ENCODE data around the gene AREL1.

Gene AREL1

GRCh38 chr14:74653386-74654138 lies 59.3 kb downstream of the AREL1 start:
- POLR2A ChIA-PET, result no interaction called here

GRCh38 chr14:74652541-74652940 lies 60.3 kb downstream of the AREL1 start:
- CTCF ChIA-PET, result no interaction called here

More at GRCh38 chr14:74653386-74654138, 59.3 kb downstream of the AREL1 start:
- TF ChIP-seq SUZ12 (IDR thresholded peaks at IDR 0.05) (no peak), ARNT (IDR thresholded peaks at IDR 0.05) (no peak), ZNF384 (IDR thresholded peaks at IDR 0.05) (no peak), ELF4 (IDR thresholded peaks at IDR 0.05) (no peak), FOXA1 (IDR thresholded peaks at IDR 0.05) (no peak), PKNOX1 (IDR thresholded peaks at IDR 0.05) (no peak)
- CTCF ChIA-PET, result interaction anchor here (0.6 to 0.7 kb wide), 2 partner anchors 14 to 358 kb away, joined by 3 to 6 read pairs; no protein-coding TSS in a partner anchor
- no peak for DNase-seq (ENCODE audit: extremely low spot score)

GRCh38 chr14:74650927-74651686 lies 61.8 kb downstream of the AREL1 start:
- ChIA-PET CTCF (interaction anchor here (0.9 kb wide), 1 partner anchor 9 kb away, joined by 6 read pairs; no protein-coding TSS in a partner anchor), POLR2A (no interaction called here)
- DNase-seq (ENCODE audit: extremely low spot score), result no peak
- TF ChIP-seq TARDBP (IDR thresholded peaks at IDR 0.05) (no peak), SP1 (IDR thresholded peaks at IDR 0.05) (no peak), L3MBTL2 (conservative IDR thresholded peaks at IDR 0.05) (no peak)

More at GRCh38 chr14:74652541-74652940, 60.3 kb downstream of the AREL1 start:
- TF ChIP-seq FOXK2 (IDR thresholded peaks at IDR 0.05) (no peak), LEF1 (IDR thresholded peaks at IDR 0.05; ENCODE audit: borderline replicate concordance) (no peak), PKNOX1 (IDR thresholded peaks at IDR 0.05) (no peak), FOXA1 (IDR thresholded peaks at IDR 0.05) (no peak), NFRKB (IDR thresholded peaks at IDR 0.05) (no peak), ARNT (IDR thresholded peaks at IDR 0.05) (no peak), CTBP1 (IDR thresholded peaks at IDR 0.05; ENCODE audit: borderline replicate concordance) (no peak), ZNF384 (IDR thresholded peaks at IDR 0.05) (no peak), TARDBP (IDR thresholded peaks at IDR 0.05) (no peak), L3MBTL2 (conservative IDR thresholded peaks at IDR 0.05) (no peak), HDGF (IDR thresholded peaks at IDR 0.05; ENCODE audit: borderline replicate concordance) (no peak), ELF4 (IDR thresholded peaks at IDR 0.05) (no peak), SUZ12 (IDR thresholded peaks at IDR 0.05) (no peak), FOXM1 (IDR thresholded peaks at IDR 0.05; ENCODE audit: borderline replicate concordance) (no peak), BHLHE40 (IDR thresholded peaks at IDR 0.05; ENCODE audit: borderline replicate concordance) (no peak), SP1 (IDR thresholded peaks at IDR 0.05) (no peak)
- DNase-seq (ENCODE audit: extremely low spot score), result no peak
- POLR2A ChIA-PET, result no interaction called here

GRCh38 chr14:74649673-74650072 lies 63.2 kb downstream of the AREL1 start:
- CTCF ChIA-PET, result interaction anchor here (0.6 kb wide), 1 partner anchor 37 kb away, joined by 4 read pairs; no protein-coding TSS in a partner anchor
- POLR2A ChIA-PET, result no interaction called here
- TF ChIP-seq TARDBP (IDR thresholded peaks at IDR 0.05) (no peak), HDGF (IDR thresholded peaks at IDR 0.05; ENCODE audit: borderline replicate concordance) (no peak), ZNF384 (IDR thresholded peaks at IDR 0.05) (no peak), ARNT (IDR thresholded peaks at IDR 0.05) (no peak), SP1 (IDR thresholded peaks at IDR 0.05) (no peak), CTBP1 (IDR thresholded peaks at IDR 0.05; ENCODE audit: borderline replicate concordance) (no peak), PKNOX1 (IDR thresholded peaks at IDR 0.05) (no peak), ELF4 (IDR thresholded peaks at IDR 0.05) (no peak), SUZ12 (IDR thresholded peaks at IDR 0.05) (no peak), LEF1 (IDR thresholded peaks at IDR 0.05; ENCODE audit: borderline replicate concordance) (no peak), BHLHE40 (IDR thresholded peaks at IDR 0.05; ENCODE audit: borderline replicate concordance) (no peak), FOXK2 (IDR thresholded peaks at IDR 0.05) (no peak), L3MBTL2 (conservative IDR thresholded peaks at IDR 0.05) (no peak), NFRKB (IDR thresholded peaks at IDR 0.05) (no peak), FOXM1 (IDR thresholded peaks at IDR 0.05; ENCODE audit: borderline replicate concordance) (no peak), FOXA1 (IDR thresholded peaks at IDR 0.05) (no peak)
- no peak for DNase-seq (ENCODE audit: extremely low spot score)

GRCh38 chr14:74649167-74649566 lies 63.7 kb downstream of the AREL1 start:
- DNase-seq (ENCODE audit: extremely low spot score), result no peak
- CTCF ChIA-PET, result interaction anchor here (0.6 to 1.1 kb wide), 2 partner anchors 11 to 36 kb away, joined by 4 read pairs; no protein-coding TSS in a partner anchor
- POLR2A ChIA-PET, result no interaction called here
- TF ChIP-seq ELF4 (IDR thresholded peaks at IDR 0.05) (no peak), FOXK2 (IDR thresholded peaks at IDR 0.05) (no peak), ZNF384 (IDR thresholded peaks at IDR 0.05) (no peak), BHLHE40 (IDR thresholded peaks at IDR 0.05; ENCODE audit: borderline replicate concordance) (no peak), CTBP1 (IDR thresholded peaks at IDR 0.05; ENCODE audit: borderline replicate concordance) (no peak), SUZ12 (IDR thresholded peaks at IDR 0.05) (no peak), PKNOX1 (IDR thresholded peaks at IDR 0.05) (no peak), TARDBP (IDR thresholded peaks at IDR 0.05) (no peak), HDGF (IDR thresholded peaks at IDR 0.05; ENCODE audit: borderline replicate concordance) (no peak), FOXM1 (IDR thresholded peaks at IDR 0.05; ENCODE audit: borderline replicate concordance) (no peak), LEF1 (IDR thresholded peaks at IDR 0.05; ENCODE audit: borderline replicate concordance) (no peak), FOXA1 (IDR thresholded peaks at IDR 0.05) (no peak), SP1 (IDR thresholded peaks at IDR 0.05) (no peak), L3MBTL2 (conservative IDR thresholded peaks at IDR 0.05) (no peak), ARNT (IDR thresholded peaks at IDR 0.05) (no peak), NFRKB (IDR thresholded peaks at IDR 0.05) (no peak)

Data from HEK293T (cell line).